SK-N-SH (cell line): Measurements from ENCODE around the gene KLHL40.

Experiments used
- CHD2 ChIP-seq: fragments of 150-350 bp; IDR thresholded peaks from 2 replicates; pipeline ENCODE4 v1.6.1; 2018; ENCODE audit warnings: low read length; ENCODE audit not compliant: partially characterized antibody
- EP300 ChIP-seq, 2 experiments: IDR thresholded peaks; 2 replicates each; pipeline versions ENCODE4 v1.4.0 to v1.6.1; 2012; ENCODE audit warnings: borderline replicate concordance in 1 of 2, low read depth in 1 of 2, low read length in 1 of 2
- FOSL2 ChIP-seq: IDR thresholded peaks from 2 replicates; pipeline ENCODE4 v1.4.0; 2012; ENCODE audit warnings: low read depth, mild to moderate bottlenecking, moderate library complexity, borderline replicate concordance
- GATA2 ChIP-seq: sonication (generic); formaldehyde crosslinking; IDR thresholded peaks from 2 replicates; pipeline ENCODE4 v1.5.0; 2020; ENCODE audit warnings: mild to moderate bottlenecking, missing genetic modification reagents
- JUND ChIP-seq: IDR thresholded peaks from 2 replicates; pipeline ENCODE4 v1.4.0; 2012
- POLR2AphosphoS5 ChIP-seq: IDR thresholded peaks from 2 replicates; pipeline ENCODE4 v1.6.1; 2012; ENCODE audit warnings: low read depth, low read length
- REST ChIP-seq: IDR thresholded peaks from 2 replicates; pipeline ENCODE4 v1.6.1; 2012; ENCODE audit warnings: mild to moderate bottlenecking, low read depth, low read length, moderate library complexity
- TAF1 ChIP-seq: IDR thresholded peaks from 2 replicates; pipeline ENCODE4 v1.6.1; 2012; ENCODE audit warnings: low read depth, mild to moderate bottlenecking, low read length, moderate library complexity, borderline replicate concordance
- YY1 ChIP-seq: IDR thresholded peaks from 2 replicates; pipeline ENCODE4 v1.4.0; 2012; ENCODE audit warnings: low read depth, mild to moderate bottlenecking
- TF ChIP-seq, protein P1 (sequence below): fragments of 200-600 bp; sonication (generic); IDR thresholded peaks from 2 replicates; pipeline ENCODE4 v1.6.1; 2017; ENCODE audit warnings: antibody characterized with exemption, mild to moderate bottlenecking, moderate library complexity
- TF ChIP-seq, protein P2 (sequence below): IDR thresholded peaks from 2 replicates; pipeline ENCODE4 v1.4.0; 2012; ENCODE audit warnings: low read depth

DNA sequence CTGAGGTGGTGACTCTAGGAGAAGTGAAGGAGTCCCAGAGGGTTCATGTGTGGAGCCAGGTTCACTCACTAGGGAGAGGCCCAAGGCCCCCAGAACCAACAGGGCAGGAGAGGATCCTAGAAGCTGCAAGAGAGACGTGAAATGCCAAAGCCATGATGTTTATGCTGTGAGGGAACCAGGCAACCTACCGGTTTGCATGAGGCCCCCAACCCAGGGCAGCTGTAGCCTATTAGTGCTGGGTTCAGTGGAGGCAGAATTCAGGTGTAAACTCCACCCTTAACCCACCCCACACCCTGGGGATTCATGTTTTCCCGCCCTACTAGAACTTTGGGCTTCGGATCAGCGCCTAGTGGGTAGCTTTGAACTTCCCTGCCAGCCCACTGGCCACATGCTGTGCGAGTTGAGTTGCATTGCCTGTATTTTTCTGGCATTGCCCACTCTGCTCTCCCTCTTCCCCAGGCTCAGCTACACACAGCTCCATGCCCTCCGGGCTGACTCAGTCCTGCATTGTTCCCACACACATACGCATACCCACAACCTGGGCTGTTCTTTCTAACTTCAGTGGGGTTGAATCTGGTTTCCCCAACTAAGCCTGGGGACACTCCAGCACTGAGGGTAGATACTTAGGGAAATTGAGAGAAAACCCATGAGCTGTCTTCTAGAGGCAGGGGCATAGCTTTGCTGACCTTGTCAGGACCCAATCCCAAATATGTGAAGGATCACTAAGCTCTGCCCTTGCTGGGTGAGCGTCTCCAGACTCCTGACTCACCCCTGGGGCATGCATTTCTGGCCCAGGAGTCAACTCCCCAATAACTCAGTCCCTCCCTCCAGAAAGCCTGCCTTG lies 33.9 kb upstream of the KLHL40 start:
- TF ChIP-seq, protein P1, sequence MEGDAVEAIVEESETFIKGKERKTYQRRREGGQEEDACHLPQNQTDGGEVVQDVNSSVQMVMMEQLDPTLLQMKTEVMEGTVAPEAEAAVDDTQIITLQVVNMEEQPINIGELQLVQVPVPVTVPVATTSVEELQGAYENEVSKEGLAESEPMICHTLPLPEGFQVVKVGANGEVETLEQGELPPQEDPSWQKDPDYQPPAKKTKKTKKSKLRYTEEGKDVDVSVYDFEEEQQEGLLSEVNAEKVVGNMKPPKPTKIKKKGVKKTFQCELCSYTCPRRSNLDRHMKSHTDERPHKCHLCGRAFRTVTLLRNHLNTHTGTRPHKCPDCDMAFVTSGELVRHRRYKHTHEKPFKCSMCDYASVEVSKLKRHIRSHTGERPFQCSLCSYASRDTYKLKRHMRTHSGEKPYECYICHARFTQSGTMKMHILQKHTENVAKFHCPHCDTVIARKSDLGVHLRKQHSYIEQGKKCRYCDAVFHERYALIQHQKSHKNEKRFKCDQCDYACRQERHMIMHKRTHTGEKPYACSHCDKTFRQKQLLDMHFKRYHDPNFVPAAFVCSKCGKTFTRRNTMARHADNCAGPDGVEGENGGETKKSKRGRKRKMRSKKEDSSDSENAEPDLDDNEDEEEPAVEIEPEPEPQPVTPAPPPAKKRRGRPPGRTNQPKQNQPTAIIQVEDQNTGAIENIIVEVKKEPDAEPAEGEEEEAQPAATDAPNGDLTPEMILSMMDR, result no peak
- TF ChIP-seq CHD2, result no peak
- TF ChIP-seq REST, result 0 out of 2 replicates have a peak, but pooled peaks have one; percentile 28
- no peak for TF ChIP-seq TAF1
- no peak for TF ChIP-seq POLR2AphosphoS5
- no peak for TF ChIP-seq GATA2 (CRISPR knock-in tag)
- TF ChIP-seq, protein P2, sequence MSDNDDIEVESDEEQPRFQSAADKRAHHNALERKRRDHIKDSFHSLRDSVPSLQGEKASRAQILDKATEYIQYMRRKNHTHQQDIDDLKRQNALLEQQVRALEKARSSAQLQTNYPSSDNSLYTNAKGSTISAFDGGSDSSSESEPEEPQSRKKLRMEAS, result no peak; the same call in 1 of the 2 replicates
- TF ChIP-seq JUND, result peak; percentile 69
- TF ChIP-seq FOSL2, result peak; percentile 70
- no peak for TF ChIP-seq EP300 (IDR thresholded peaks at IDR 0.05; ENCODE audit: borderline replicate concordance in 1 of 2, low read depth in 1 of 2, low read length in 1 of 2)
- TF ChIP-seq YY1, result no peak
